NCI-H345 (cell line): Measurements from ENCODE around the gene MRRF.

Source experiments
- DNase-seq: peaks from one replicate; lab custom pipeline; 2025; lab: John Stamatoyannopoulos, UW

Gene MRRF

DNA sequence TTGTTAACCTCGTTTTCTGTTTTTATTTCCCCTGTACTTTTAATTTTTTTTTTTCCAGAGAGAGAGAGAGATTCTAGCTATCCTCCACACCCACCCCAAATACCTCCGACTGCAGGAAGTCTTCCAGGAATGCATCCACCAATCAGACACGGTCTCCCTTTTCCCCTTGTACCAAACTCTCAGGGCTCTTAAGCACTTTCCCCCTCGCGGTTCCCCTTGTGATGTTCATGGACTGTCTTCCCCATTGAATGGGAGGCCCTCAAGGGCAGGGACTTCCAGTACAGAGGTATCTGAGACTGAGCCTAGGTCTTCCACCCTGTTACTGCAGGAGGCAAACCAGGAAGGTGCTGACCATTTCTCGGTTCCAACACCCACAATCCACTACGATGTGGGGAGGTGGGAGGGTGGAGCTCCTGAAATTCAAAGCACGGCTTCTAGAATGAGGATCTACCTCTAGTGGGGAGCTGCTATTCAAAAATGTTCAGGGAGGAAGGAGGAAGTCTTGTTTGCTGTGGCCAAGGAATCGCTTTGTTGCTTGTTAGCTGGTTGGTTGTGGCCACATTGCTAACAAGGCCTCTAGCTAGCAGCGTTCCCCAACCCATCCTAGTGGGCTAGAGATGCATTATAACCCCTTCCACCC is 68.6 kb downstream of the MRRF start:
- no peak for DNase-seq

DNA sequence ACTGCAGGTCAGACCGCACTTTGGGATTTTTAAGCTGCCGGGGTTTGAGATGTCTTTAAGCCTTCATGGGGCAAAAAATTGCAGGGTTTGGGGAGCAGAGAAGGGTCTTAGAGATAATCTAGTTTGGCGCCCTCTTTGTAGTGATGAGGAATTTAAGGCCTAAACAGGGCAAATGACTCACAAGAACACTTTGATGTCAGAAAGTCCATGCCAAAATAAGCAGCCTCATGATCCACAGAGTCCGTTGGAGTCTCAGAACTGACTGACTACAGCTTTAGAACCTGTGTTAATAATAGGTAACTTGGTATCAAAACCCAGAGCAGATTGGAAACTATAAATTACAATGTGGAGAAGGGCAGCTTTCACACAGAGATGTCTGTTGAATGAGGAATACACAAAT is 70.2 kb downstream of the MRRF start:
- DNase-seq = no peak

DNA sequence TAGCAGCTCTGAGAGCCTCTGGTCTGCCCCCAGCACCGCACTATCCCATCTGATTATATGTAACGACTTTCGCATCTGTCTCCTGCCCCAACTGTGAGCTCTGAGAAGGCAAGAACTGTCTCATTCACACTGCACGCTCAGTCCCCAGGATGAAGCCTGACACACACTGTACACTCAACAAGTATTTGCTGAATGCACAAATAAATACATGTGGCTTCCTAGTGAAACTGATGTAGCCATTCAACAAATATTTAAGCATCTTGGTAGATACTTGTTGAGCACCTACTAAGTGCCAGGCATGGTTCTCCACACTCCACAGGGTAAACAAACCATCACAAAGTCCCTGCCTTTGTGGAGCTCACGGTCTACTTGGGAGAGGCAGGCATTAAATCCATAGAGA is 71.5 kb downstream of the MRRF start:
- no peak for DNase-seq

DNA sequence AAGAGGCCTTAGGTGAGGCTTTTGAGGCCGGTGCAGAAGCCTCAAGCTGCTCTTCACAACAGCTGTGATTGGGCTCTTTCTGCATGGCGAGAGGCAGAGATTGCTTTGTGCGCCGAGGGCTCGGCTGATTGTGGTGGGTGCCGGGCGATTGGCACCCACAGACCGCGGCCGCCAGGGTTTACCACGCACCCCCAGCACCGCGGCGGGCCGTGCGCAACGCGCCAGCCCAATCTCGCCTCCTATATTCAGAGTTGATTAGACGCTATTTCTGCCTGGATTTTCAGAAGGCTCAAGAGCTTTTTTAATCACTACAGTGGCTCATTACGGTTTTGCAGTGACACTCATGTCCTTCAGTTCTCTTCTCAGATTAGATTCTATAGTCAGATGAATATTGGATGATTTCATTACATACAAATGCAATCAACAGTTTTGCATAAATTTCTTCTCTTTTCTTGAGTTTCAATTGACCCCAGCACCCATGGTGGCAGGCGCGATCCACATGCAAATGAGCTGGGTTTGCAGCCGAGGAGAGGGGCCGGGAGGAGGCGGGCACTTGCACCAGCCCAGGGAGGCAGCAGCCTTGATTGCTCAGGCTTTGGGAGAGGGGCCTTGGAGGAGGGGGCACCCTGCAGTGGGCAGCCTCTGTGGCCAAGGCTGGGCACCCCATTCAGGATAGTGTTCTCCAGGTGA is 72.3 kb downstream of the MRRF start:
- no peak for DNase-seq

DNA sequence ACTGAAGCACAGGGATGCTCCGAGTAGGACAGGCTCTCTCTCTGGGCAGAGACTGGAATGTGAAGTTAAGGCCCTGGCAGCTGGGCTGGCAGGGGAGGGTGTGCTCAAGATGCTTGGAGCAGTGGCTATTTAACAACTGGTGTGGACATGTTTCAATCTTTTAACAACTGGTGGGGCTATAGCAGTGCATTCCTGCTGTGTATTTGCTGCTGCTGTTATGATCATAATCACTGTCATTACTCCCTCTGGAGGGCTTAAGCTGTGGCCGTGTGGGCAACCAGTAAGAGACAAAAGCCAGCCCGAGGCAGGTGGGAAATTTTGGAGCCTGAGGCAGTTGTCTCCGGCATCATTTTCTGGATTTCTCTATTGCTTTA is 72.9 kb downstream of the MRRF start:
- no peak for DNase-seq

DNA sequence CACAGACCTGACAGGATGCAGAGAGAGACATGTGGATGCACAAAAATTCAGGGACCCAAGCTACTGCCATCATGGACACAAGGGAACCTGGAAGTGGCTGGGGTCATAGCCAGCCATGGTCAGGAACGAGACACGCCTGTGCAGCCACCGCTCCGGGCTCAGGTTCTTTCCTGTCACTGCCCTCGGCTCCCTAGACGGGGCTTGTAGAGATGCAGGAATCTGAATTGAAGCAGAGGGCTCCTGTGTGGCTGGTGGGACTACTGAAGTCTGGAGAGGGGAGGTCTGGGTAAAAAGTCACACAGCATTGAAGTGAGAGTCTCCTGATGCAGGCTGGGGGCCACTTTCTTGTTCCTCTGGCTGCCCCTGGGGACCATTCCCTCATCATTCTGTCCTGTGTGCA is 73.9 kb downstream of the MRRF start:
- DNase-seq = no peak

DNA sequence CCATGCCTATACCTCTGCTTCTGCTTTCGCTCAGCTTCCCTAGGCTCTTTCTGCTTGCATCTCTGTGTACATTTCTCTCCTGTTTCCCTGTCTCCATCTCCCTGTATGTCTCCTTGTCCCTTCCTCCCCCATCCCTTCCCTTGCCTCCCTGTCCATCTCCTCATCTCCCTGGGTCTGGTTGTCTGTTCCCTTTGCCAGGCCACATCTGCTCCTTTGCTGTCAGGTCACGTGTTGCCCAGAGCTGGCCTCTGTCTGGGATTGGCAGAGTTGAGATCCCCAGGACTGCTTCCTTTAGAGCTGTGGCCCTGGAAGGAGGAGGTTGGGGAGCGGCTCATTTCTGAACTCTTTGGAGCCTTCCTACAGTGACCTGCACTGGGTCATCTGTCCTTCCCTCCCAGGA is 74.3 kb downstream of the MRRF start:
- no peak for DNase-seq

DNA sequence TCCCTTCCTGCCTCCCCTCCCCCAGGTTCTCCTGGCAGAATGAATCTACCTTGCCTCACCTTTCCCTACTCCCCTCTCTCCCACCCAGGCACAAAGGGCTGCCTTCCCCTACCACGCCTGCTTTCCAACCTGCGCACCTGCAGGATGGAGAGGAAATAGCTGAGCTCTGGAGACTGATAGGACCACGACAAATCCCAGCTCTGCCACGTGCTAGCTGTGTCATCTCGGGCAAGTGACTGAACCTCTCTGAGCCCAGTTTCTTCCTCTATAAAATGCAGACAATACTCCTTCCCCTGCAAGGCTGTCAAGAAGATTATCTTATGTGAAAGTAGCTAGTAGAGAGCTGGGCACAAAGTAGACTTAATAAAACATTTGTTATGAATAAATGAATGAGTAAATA is 74.9 kb downstream of the MRRF start:
- no peak for DNase-seq

DNA sequence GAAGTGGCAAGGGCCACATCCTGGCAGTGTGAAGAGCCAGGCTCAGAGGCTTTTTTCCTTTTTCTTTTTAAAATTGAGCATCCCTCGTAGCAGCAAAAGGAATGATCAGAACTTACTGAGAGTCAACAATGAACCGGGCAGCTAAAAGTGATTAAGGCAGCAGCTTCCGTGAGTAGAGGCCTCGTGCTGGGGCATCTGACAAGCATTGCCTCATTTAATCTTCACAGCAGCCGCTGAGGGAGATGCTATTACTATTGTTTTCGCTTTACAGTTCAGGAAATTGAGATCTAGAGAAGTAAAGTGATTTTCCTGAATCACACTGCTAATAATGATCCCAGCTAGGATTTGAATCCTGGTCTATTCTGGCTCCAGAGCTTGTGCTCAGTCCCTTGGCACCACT is 75.5 kb downstream of the MRRF start:
- DNase-seq = no peak

DNA sequence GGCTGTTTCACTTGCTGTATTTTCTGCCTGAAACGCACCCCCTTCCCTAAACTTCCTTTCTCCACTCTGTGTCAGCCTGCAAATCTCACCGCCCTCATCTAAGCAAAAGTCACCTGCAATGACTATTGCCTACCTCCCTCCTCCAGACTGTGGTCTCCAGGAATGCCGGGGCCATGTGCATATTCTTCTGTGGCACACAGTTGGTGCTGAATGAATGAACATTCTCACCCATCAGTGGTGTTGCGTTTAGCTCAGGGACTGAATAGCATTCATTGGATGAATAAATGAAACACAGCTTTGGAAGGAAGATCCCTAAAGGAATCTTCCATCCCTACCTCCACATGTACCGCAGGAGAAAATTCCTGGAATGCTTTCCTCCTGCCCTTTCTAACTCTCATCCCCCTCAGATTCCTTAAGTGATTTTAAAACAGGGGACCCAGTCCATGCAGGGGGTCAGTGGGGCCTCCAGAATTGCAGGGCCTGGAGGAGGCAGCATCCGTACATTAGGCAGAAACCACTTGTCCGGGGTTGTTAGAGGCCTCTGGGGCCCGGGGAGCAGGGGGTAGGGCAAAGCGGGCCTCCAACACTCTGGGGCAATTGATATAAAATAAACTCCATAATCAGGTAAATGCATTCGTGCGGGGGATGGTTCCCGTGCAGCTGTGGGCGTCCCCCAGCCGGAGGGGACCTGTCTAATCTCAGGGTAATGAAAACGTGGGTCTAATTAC is 77.8 kb downstream of the MRRF start:
- no peak for DNase-seq

DNA sequence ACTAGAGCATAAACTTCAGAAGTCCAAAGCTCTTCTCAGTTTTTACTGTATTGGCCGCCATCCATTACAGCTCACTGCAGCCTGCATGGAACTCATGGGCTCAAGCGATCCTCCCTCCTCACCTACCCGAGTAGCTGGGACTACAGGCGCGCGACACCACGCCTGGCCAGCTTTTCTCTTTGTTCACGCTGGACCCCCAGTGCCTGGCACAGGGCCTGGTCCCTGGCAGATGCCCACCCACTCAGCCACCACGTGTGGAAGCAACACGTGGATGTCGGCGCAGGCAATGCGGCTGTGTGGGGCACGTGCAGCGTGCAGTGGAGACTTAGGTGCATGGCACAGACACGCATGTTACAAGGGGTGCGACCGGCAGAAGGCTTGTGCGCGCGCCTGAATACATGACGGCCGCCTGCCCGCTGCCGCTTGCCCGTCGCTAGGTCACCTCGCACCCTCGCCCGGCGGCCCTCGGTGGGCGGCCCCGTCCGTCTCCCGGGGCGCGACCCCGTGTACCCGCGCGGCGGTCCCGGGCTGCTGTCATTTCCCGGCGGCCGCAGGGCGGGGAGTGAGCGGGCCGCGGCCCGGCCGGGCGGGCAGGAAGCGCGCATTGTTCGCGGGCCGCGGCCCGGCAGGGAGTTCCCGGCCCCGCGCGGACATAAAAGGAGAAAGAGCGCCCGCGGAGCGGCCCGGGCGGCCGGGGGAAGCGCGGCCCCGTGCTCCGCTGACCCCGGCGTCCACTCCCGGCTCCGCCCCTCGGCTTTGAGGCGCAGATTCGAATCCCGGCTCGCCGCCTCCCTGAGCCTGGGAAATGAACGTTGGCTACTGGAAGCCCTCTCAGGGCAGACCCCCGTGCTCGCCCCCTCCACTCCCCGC is 82.0 kb downstream of the MRRF start:
- no peak for DNase-seq

DNA sequence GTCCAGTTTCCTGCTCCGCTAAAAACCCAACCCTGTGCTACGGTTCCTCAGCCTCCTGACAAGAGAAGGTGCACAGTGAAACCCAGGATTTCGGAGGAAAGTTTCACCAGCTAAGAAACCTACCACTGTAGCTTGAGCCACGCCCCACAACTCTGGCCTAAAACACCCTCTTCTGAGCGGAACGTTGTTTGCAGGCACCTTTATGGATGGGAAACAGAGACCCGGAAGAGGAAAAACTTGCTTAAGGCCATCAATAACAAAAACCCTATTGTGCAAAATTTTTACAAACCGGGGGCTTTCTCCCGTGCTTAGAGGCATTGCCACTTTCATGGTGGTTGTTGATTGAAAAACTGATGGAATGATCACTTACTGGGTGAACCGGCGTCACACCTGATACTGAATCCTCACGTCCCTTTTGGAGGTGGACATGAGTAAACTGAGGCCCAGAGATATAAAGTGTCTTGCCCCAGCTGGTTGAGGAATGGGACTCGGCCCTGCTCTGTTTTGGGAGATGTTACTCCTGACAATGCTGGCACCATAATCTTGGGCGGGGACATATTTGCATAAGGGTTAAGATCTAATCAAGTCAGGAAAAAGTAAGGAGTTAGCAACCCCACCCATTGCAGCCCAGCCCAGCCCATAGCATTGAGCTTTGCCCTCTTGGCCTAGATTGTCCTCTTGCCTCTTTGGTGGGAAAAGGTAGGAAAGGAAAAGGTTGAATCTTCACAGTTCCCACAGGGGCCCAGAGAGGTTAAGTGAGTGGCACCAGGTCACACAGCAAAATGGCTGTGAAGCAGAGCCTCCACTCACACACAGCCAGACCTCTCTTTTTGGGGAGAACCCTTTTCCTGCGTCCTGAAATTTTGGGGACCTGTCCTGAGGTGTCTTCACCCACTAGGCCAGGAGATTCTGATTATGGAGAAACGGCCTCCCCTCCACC is 82.9 kb downstream of the MRRF start:
- no peak for DNase-seq

DNA sequence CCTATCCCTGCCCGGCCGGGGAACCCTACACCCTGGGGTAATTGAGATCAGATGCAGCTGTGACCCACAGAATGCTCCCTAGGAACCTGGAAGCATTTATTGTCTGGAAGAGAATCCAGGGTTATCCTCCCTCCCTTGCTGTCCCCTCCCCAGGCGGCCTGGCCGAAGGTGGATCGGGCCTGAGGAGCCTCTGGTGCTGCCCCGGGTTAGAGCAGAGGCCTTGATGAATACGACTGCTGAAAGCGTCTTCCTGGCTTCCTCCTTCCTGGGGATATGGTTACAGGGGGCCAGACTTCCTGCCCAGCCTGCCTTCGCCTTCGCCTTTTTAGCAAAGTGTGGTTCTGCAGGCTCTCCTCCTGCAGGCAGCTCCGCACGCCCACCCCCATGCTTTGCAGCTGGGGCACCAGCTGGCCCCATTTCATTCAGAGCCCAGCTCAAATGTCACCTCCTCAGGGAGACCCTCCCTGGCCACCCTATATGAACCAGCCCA is 83.7 kb downstream of the MRRF start:
- DNase-seq = no peak

DNA sequence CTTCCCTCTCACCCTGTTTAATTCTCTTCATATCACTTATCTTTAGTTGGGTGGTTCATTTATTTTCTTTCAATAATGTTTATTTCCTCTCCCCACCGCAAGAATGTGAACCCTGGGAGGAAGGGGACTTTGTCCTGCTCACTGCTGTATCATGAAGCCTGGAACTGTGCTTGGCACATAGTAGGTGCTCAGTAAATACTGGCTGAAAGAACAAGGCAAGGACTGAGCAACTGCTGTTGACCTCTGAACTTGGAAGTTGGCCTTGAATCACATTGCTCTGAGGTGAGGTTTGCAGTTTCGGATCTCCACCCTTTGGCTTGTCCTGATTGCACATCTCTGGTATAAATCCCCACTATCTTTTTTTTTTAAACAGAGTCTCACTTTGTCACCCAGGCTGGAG is 84.1 kb downstream of the MRRF start:
- no peak for DNase-seq

DNA sequence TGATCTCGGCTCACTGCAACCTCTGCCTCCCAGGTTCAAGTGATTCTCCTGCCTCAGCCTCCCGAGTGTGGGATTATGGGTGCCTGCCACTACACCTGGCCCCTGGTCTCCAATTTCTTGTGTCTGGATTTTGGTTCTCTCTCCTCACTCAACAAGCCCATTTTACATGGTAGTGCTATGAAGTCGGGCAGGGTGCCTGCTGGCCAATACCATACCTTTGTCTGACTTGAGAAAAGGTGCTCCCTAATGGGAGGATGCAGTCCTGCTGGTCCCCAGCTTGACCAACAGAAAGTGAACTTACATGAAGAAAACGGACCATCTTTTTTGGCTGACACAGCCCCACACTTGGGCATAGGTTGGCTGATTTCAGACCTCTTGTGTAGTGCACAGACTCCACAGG is 84.5 kb downstream of the MRRF start:
- no peak for DNase-seq

DNA sequence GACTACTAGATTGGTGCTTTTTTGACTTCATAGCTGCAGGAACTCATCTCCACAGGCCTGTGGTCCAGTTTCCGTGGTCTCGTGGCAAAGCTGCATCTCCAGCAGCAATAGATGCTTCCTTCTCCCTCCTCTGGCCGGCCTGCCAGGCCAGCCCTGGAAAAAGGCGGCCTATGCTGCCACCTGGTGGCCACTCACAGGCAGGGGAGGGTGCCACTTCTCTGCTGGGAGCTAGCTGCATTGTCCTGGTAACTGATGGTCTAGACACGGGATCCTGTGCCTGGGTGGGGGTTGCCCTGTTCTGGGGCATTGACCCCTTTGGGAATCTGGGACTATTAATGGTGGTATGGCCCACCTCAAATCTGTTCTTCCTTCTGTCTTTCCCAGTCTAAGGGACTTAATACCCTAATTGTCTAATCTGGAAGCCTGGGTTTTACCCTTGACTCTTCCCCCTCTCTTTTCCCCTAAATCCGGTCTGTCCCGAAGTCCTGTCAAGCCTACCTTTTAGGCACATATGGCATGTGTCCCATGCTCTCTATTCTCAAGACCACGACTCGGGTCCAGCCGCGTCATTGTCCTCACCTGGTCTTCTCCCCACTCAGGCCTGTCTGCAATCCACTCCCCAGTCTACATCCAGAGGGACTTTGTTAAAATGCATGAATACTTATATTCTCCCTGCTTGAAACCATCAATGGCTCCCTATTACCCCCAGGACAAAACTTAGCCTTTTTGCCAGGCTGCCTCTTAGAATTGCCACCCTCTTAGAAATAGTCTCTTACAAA is 86.1 kb downstream of the MRRF start:
- DNase-seq = peak; percentile 78

DNA sequence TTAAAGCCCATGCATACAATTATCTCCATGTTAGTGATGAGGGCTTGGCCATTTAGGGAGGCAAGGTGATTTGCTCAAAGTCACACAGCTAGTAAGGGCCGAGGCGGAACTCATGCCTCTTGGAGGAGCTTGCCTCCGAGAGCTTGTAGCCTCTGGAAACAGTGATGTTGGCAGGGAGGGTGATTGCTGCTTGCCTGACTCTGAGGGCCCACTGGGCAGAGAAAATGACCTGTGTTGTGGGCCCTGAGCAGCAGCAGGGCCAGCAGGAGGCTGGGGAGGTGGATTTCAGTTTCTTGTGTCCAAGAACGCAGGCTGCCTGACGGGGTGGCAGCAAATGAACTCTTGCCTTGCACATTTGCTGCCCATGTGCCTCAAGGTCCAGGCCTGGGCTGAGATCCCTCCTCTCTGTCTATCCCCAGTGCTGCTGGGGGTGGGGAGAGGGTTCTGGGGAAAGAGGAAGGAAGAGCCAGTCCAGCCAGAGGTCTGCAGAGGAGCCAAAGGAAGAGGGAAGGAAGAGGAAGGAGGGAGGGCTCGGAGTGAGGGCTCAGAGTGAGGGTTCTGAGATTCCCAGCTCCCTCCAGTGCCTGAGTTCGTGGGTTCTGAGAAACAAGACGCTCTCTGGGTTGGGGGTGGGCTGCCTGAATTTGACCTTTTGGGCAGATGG is 90.0 kb downstream of the MRRF start:
- no peak for DNase-seq

DNA sequence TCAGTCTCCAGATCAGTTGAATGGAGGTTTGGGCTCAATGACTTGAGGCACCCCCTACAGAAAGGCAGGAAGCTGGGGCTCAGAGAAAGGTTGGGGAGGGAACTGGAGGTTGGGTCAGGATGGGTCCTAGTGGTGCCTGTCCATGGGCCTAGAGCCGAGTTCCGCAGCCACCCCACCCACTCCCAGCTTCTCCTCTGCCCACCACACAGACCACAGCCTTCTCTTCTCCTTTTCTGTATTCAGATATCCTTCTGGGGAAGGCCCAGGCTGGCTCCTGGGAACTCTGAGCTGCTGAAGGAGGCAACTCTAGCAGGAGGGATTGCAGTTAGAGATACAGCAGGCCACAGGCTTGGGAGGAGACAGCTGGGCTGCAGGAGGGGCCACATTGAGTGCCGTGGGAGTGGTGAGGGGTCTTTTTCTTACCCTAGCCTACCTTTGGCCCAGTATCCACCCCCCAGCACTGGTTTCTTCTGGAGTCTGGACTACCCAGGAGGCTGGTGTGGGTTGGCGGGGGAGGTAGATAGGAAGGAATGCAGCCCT is 90.7 kb downstream of the MRRF start:
- DNase-seq = no peak

DNA sequence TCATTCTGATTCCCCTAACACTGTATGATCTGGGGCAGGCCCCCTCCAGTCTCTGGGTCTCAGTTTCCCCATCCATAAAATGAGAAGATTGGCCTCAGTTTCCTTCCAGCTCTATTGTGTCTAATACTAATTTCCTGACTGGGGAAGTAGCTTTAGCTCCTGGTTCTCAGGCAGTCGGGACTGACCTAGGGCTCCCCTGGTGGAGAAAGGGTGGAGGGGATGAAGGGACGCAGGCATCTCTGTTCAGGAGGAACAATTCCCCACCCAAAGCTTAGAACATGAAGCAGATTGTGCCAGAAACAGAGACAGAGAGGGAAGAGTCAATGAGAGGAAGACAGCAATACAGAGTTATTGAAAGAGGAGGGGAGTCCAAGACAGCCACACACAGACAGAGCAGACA is 91.9 kb downstream of the MRRF start:
- no peak for DNase-seq

DNA sequence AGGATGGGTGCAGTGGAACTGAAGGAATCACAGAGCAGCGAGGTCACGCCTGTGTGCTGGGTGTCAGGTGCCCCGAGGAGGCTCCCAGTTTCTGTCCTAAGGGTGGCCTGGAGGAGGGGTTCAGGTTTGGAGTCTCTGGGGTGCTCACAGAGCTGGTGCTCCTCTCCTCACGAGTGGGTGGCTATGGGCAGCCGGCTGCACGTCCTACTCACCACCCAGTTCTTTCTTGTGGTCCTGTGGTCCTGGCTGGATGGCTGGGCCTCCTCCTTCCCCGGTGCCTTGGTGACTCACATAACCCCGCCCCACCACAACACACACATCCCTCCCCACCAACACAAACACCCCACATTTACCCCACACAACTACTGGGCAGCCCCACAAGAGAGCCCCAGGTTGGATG is 96.2 kb downstream of the MRRF start:
- DNase-seq = no peak
